Lower leg skin (tissue), 4 donors: ENCODE measurements around the gene MLLT3. TPM values are rescaled to one million over a fixed set of nuclear protein-coding genes. Genes with fewer than 3 reads are reported as not detected.

Source experiments
- DNase-seq, 2 donors: peaks; one replicate each; pipeline ENCODE4 v3.0.0-alpha.2; 2019; ENCODE audit warnings: low spot score in 2 of 2
- H3K4me3 ChIP-seq: fragments of 200-600 bp; sonication (generic); 2 replicates; pipeline ENCODE4 v1.5.1; 2017; ENCODE audit warnings: mild to moderate bottlenecking, low read depth; ENCODE audit not compliant: poor library complexity, severe bottlenecking
- POLR2A ChIP-seq, 2 donors: fragments of 450-650 bp; IDR thresholded peaks; one replicate each; pipeline ENCODE4 v1.6.1; 2016 to 2017; ENCODE audit warnings: antibody characterized with exemption in 2 of 2, mild to moderate bottlenecking in 1 of 2, moderate library complexity in 1 of 2
- WGBS, 2 donors: methylation state at CpG; one replicate each; pipeline ENCODE4 v1.1.5; 2018; 5-methylcytosine and 5-hydroxymethylcytosine counted together
- intact Hi-C: fragments of 100-400 bp; cut with DNase I; formaldehyde crosslinking; loops from one replicate; pipeline ENCODE4 v1.15.0; 2023; ENCODE audit warnings: low total_unique reads
- total RNA-seq, 4 donors: library from RNA; depleted of rRNA; stranded (reverse); fragments of >200 nt; gene quantifications; one replicate each; pipeline ENCODE4 v1.1.0, GENCODE V29; 2016
- TF ChIP-seq, protein P1 (sequence below), 3 donors: fragments of 450-650 bp; IDR thresholded peaks; one replicate each; pipeline ENCODE4 v1.5.1; 2016; ENCODE audit warnings: antibody characterized with exemption in 3 of 3, mild to moderate bottlenecking in 3 of 3, moderate library complexity in 2 of 3

The MLLT3 gene
- total RNA-seq, 4 donors from 2014 or later = 10.6 to 15.2 (median 12.5) TPM

DNA sequence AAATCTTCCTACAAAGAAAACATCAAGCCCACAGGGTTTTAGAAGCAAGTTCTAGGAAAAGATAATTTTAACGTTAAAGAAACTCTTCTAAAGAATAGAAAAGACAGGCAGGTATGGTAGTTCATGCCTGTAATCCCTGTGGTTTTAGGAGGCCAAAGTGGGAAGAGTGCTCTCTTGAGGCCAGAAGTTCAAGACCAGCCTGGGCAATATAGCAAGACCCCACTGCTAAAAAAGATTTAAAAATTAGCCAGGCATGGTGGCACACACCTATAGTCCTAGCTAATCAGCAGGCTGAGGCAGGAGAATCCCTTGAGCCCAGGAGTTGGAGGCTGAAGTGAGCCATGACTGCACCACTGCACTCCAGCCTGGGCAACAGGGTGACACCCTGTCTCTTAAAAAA, 193.3 kb downstream of the MLLT3 start:
- no peak overlapping the region for H3K4me3 ChIP-seq
- 84 to 90% methylated on average over 1 of the region's 1 CpG for WGBS, 2 donors
- intact Hi-C loops = no loop called here
- no peak for DNase-seq
- TF ChIP-seq, protein P1, sequence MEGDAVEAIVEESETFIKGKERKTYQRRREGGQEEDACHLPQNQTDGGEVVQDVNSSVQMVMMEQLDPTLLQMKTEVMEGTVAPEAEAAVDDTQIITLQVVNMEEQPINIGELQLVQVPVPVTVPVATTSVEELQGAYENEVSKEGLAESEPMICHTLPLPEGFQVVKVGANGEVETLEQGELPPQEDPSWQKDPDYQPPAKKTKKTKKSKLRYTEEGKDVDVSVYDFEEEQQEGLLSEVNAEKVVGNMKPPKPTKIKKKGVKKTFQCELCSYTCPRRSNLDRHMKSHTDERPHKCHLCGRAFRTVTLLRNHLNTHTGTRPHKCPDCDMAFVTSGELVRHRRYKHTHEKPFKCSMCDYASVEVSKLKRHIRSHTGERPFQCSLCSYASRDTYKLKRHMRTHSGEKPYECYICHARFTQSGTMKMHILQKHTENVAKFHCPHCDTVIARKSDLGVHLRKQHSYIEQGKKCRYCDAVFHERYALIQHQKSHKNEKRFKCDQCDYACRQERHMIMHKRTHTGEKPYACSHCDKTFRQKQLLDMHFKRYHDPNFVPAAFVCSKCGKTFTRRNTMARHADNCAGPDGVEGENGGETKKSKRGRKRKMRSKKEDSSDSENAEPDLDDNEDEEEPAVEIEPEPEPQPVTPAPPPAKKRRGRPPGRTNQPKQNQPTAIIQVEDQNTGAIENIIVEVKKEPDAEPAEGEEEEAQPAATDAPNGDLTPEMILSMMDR (IDR thresholded peaks at IDR 0.05) = no peak
- TF ChIP-seq POLR2A (IDR thresholded peaks at IDR 0.05) = no peak

DNA sequence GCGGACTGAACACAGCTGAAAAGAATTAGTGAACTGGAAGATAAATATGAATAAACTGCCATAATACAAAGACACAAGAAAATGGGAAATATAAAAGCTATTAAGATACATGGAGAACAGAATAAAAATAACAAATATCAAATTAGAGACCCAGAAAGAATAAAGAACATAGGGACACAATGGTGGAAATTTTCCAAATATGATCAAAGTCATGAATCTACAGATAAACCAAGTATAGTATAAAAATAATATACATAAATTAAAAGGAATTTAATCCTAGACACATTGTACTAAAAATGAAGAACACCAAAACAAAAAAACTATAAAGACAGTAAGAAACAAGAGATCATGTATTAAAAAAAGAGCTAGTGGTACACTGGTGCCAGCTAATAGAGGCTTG, 194.9 kb downstream of the MLLT3 start:
- H3K4me3 ChIP-seq = no peak overlapping the region
- intact Hi-C loops = no loop called here
- DNase-seq = no peak
- no peak for TF ChIP-seq POLR2A (IDR thresholded peaks at IDR 0.05)
- TF ChIP-seq, protein P1 (IDR thresholded peaks at IDR 0.05) = no peak
- 65 to 66% methylated on average over 1 of the region's 1 CpG for WGBS, 2 donors

DNA sequence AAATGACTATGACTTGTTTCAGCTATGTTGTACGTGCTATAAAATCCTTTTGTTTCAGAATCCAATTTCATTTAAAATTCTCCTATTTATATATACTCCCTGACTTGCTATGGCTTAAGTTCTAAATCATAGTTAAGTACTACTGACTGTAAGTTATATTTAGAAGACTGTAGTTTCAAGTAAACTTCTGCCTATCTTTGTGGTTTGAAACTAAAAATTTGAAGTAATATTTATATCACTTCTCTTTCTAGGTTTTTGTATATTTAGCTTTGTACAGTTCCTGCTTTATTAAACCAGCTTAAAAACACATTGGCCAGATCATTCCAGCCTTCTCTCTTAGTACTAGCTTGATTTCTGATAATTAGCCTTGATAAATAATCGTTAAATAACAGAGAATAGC, 196.3 kb downstream of the MLLT3 start:
- TF ChIP-seq POLR2A (IDR thresholded peaks at IDR 0.05) = no peak
- TF ChIP-seq, protein P1 (IDR thresholded peaks at IDR 0.05) = no peak
- intact Hi-C loops = no loop called here
- no peak for DNase-seq
- 45 to 97% methylated on average over 2 of the region's 2 CpGs for WGBS, 2 donors
- no peak overlapping the region for H3K4me3 ChIP-seq

DNA sequence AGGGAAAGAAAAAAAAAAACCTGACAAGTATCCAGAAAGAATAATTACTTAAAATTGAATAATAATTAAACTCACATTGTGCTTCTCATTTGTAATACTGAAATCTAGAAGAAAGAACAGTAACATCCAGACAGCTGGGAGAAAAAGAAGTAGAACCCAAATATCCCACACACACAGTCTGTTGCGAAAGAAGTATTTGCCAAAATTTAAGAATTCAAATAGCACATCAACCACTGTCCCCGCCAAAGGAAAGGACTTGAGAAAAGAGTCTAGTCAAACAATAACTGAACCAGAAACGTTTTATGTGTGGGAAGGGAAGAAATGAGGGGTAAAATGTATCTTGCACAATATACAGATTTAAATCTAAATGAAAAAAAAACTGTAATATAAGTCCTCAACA, 202.8 kb downstream of the MLLT3 start:
- TF ChIP-seq POLR2A (IDR thresholded peaks at IDR 0.05) = no peak
- TF ChIP-seq, protein P1 (IDR thresholded peaks at IDR 0.05) = no peak
- 58 to 63% methylated on average over 3 of the region's 3 CpGs for WGBS, 2 donors
- intact Hi-C loops = no loop called here
- DNase-seq = no peak
- no peak overlapping the region for H3K4me3 ChIP-seq

DNA sequence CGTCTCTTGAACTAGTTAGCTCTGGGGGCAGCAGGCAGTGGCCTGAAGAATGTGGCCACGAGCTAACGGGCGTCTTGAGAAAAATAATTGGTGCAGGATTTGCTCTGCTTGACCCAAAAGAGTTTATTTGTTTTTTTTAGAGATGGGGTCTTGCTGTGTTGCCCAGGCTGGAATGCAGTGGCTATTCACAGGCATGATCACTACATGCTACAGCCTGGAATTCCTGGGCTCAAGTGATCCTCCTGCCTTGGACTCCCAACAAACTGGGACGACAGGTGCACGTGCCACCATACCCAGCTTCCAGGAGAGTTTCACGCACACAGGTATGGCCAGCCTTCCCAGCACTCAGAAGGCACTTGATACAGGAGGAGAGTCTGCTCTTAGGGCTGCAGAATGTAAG, 203.8 kb downstream of the MLLT3 start:
- intact Hi-C loops = no loop called here
- TF ChIP-seq, protein P1 (IDR thresholded peaks at IDR 0.05) = no peak
- TF ChIP-seq POLR2A (IDR thresholded peaks at IDR 0.05) = no peak
- H3K4me3 ChIP-seq = no peak overlapping the region
- DNase-seq = no peak
- WGBS, 2 donors = 98% methylated on average over 7 of the region's 7 CpGs

DNA sequence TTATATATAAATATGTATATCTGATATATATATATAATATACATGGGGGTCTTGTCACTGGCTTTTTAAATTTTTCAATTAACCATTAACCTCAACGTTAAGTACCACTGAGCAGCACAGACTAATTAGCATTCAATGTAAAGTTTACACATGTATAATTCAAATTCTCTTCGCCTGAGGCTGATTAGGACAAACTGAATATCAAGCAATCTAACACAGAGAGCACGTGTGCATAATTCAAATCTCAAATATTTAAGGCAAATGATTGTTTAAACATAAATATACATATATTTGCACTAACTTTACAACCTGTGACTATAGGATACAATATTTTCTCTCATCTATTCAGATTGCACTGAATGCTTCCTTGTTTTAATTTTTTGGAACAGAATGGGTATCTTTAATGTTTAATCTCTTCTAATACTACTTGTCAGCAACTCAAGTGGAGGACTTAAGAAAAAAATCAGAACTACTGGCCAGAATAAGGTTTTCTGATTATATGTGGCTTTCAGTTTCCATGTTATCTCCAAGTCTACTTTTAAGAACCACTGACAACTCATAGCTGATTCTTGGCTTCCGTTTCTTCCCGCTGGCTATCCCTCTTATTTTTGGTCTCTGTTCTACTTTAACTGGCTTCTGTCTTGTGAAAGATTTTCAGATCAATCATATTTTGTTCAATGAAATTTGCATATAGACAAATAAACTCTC, 204.8 kb downstream of the MLLT3 start:
- no peak overlapping the region for H3K4me3 ChIP-seq
- 79 to 87% methylated on average over 5 of the region's 5 CpGs for WGBS, 2 donors

More for the DNA sequence above, 204.8 kb downstream of the MLLT3 start:
- intact Hi-C loops = no loop called here
- no peak for DNase-seq
- TF ChIP-seq POLR2A (IDR thresholded peaks at IDR 0.05) = no peak
- TF ChIP-seq, protein P1 (IDR thresholded peaks at IDR 0.05) = no peak
